Muscle of leg (tissue), 11 donors: ENCODE data around the gene ZFC3H1. TPM values are rescaled to one million over a fixed set of nuclear protein-coding genes. Genes with fewer than 3 reads are reported as not detected.
"Not testable (repeated sequence)": the region's sequence is repeated elsewhere in the genome, so short reads cannot be mapped to it uniquely, and the experiment has no call there.

Source experiments
- DNase-seq: peaks from one replicate; pipeline ENCODE4 v3.0.0; 2013
- H3K27ac ChIP-seq: one replicate; pipeline ENCODE4 v1.5.1; 2013; ENCODE audit warnings: mild to moderate bottlenecking, low read length, control low read depth
- H3K27me3 ChIP-seq: one replicate; pipeline ENCODE4 v1.6.1; 2013; ENCODE audit warnings: low read length; ENCODE audit not compliant: control insufficient read depth, insufficient read depth
- H3K36me3 ChIP-seq: one replicate; pipeline ENCODE4 v1.6.1; 2013; ENCODE audit warnings: low read length; ENCODE audit not compliant: control insufficient read depth, insufficient read depth
- H3K4me1 ChIP-seq: one replicate; pipeline ENCODE4 v1.6.1; 2013; ENCODE audit warnings: low read length; ENCODE audit not compliant: control insufficient read depth, insufficient read depth
- H3K4me3 ChIP-seq: one replicate; pipeline ENCODE4 v1.5.1; 2013; ENCODE audit warnings: low read length, control low read depth
- H3K9me3 ChIP-seq: replicated peaks from 2 replicates; pipeline ENCODE4 v1.6.1; 2013; ENCODE audit warnings: low read depth, low read length; ENCODE audit not compliant: control insufficient read depth
- WGBS: methylation state at CpG from one replicate; pipeline ENCODE4 v1.1.5; 2013; ENCODE audit warnings: missing lambda C conversion rate; ENCODE audit not compliant: insufficient coverage; 5-methylcytosine and 5-hydroxymethylcytosine counted together
- polyA plus RNA-seq, 8 donors: library from polyadenylated mRNA; unstranded; fragments of 120-200 nt; gene quantifications; one replicate each; pipeline versions ENCODE4 v1.2.1 to v1.2.3, GENCODE V29; 2013; ENCODE audit warnings: inconsistent platforms in 1 of 8, low replicate concordance in 1 of 8; ENCODE audit not compliant: insufficient read length in 8 of 8, insufficient read depth in 1 of 8
- total RNA-seq: library from RNA; stranded (reverse); fragments of 120-200 nt; gene quantifications from one replicate; pipeline ENCODE4 v1.2.4, GENCODE V29; 2013

The ZFC3H1 gene
- total and polyA plus RNA-seq, 9 donors = 25.5 to 44.3 (median 32.7) TPM

DNA sequence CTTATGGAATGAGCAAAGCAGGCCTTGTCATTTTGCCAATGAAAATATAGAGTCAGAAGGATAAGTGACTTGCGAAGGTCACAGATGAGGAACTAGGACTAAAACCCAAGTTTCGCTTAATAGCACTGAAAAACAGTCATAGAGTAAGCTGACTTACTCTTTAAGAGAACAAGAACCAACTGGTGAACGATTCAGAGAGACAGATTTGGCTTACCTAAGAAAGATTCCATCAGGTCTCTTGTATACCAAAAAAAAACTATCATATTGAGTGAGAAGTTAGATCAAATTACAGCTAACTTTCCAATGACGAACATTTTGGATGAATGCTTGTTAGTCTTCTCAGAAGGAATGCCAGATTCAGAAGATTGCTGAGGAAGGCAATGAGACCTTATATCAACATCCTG, 74.2 kb downstream of the ZFC3H1 start:
- Histone ChIP-seq H3K27ac (no peak overlapping the region), H3K4me1 (no peaks in the 10 kb centered on the region), H3K4me3 (no peak overlapping the region), H3K9me3 (no peaks in the 10 kb centered on the region), H3K36me3 (no peaks in the 10 kb centered on the region), H3K27me3 (no peaks in the 10 kb centered on the region)
- WGBS = 100% methylated on average over 1 of the region's 4 CpGs
- DNase-seq = peak; percentile 15

DNA sequence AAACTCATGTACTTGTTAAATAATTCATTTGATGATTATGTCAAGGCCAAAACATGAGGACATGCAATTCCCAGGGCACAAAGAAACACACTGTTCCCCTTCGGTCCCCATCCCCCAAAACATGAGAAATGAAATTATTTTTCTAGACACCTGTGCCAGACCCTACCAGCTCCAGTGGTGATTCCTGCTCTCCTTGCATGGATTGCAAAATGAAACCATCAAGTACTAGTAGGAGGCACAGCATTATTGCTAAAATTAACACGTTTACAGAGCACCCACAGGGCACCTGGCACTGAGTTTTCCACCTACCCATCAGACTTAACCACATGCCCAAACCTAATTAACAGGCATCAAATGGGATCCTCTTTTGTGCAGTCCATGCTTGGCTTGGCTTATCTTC, 76.6 kb downstream of the ZFC3H1 start:
- no peak overlapping the region for H3K4me3 ChIP-seq

DNA sequence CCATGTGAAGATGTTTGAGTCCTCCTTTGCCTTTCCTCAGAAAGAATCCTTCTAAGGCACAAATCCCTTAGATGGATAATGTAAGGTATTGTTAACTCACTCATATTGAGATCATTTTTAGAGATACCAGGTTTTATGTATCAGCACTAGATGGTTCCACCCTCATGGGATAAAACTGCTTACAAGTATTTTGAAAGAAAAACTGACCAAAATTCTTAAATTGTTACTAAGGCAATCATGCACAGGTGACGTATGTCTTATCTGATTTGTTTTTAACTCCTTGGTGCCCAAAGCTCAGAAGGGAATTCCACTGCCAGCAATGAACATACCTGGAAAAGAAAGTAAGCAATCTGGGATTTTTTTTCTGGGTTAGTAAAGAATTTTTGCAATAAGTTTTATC, 78.4 kb downstream of the ZFC3H1 start:
- Histone ChIP-seq H3K27ac (no peak overlapping the region), H3K4me1 (no peaks in the 10 kb centered on the region), H3K27me3 (peaks cover 8% of the 10 kb centered on the region), H3K9me3 (no peaks in the 10 kb centered on the region), H3K4me3 (no peak overlapping the region), H3K36me3 (no peaks in the 10 kb centered on the region)
- DNase-seq = no peak
- 80% methylated on average over 1 of the region's 1 CpG for WGBS

More for the DNA sequence above, 76.6 kb downstream of the ZFC3H1 start:
- H3K27ac ChIP-seq = no peak overlapping the region
- no peak for DNase-seq
- H3K9me3 ChIP-seq = no peaks in the 10 kb centered on the region
- peaks cover 7% of the 10 kb centered on the region for H3K27me3 ChIP-seq
- H3K36me3 ChIP-seq = no peaks in the 10 kb centered on the region
- no peaks in the 10 kb centered on the region for H3K4me1 ChIP-seq
- WGBS = 82% methylated on average over 1 of the region's 2 CpGs

DNA sequence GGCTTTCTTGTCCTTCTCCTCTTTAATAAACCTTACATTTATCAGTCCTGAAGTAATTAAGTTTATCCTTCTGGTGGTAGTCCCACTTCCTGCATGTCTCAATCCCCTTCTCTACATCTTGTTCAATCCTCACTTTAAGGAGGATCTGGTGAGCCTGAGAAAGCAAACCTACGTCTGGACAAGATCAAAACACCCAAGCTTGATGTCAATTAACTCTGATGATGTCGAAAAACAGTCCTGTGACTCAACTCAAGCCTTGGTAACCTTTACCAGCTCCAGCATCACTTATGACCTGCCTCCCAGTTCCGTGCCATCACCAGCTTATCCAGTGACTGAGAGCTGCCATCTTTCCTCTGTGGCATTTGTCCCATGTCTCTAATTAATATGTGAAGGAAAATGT, 79.3 kb downstream of the ZFC3H1 start:
- WGBS = 67% methylated on average over 2 of the region's 3 CpGs
- DNase-seq = no peak
- Histone ChIP-seq H3K27ac (no peak overlapping the region), H3K4me3 (no peak overlapping the region), H3K36me3 (no peaks in the 10 kb centered on the region), H3K9me3 (no peaks in the 10 kb centered on the region), H3K27me3 (peaks cover 8% of the 10 kb centered on the region), H3K4me1 (no peaks in the 10 kb centered on the region)

DNA sequence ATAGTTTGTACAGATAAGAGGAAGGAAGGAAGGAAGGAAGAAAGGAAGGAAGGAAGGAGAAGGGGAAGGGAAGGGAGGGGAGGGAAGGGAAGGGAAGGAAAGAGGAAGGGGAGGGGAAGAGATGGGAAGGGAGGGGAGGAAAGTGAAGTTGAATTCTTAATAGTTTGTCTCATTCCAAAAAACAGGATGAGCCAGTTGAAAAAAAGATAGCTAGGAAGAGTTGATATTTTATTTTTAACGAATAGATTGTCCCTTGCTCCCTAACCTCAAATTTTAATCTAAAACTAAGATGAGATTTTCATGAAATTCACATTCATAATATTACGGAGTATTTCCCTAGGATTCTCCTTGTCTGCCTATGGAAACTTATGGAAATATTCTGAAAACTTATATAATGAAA, 80.7 kb downstream of the ZFC3H1 start:
- Histone ChIP-seq H3K4me3 (no peak overlapping the region), H3K27ac (no peak overlapping the region), H3K9me3 (no peaks in the 10 kb centered on the region), H3K36me3 (no peaks in the 10 kb centered on the region), H3K27me3 (peaks cover 11% of the 10 kb centered on the region), H3K4me1 (no peaks in the 10 kb centered on the region)
- no CpG with 5 or more reads among the region's 2 CpGs for WGBS
- no peak for DNase-seq

DNA sequence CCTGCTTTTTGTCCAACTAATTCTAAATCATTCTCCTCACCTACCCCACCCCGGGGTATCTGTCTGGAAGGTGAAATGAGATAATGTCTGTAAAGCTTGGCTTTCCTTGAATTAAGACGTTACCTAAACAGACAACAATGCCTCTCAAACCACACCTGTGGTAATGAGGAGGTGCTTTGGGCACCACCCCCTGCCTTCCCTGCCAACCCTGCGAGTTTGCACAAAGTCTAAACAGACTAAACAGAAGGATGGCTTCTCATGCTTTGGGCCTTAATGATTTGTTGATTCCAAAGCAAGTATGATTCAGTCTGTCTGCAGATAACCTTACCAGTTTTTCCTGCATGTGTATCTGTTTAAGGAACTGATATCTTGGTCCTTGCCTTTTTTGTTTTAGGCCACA, 82.4 kb downstream of the ZFC3H1 start:
- Histone ChIP-seq H3K9me3 (no peaks in the 10 kb centered on the region), H3K36me3 (no peaks in the 10 kb centered on the region), H3K27me3 (peaks cover 12% of the 10 kb centered on the region), H3K27ac (no peak overlapping the region), H3K4me1 (peaks cover 2% of the 10 kb centered on the region), H3K4me3 (no peak overlapping the region)
- no peak for DNase-seq
- no CpG with 5 or more reads among the region's 3 CpGs for WGBS

DNA sequence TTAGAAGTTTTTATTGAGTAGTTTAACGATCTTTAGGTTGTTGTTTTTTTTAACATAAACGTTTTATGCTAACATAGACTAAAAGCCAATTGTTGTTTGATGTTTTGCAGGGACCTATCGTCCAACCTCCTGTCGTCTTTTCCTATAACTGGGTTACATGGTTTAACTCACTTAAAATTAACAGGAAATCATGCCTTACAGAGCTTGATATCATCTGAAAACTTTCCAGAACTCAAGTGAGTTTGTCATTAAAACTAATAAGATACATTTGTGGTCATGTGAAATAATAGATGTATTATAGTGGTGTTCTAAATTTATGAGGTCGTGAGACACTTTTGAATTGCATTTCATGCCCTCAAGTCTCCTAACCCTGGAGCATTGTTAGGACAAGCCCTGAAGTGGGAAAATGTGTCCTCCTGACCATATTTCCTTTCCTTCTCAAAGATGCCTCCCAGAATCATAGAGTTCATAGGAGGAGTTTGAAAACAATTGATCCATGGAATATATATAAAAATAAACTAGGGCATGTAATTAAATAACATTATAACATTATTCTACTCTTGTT, 84.9 kb downstream of the ZFC3H1 start:
- no peaks in the 10 kb centered on the region for H3K9me3 ChIP-seq
- no peak for DNase-seq
- no peaks in the 10 kb centered on the region for H3K36me3 ChIP-seq
- peaks cover 2% of the 10 kb centered on the region for H3K4me1 ChIP-seq
- WGBS = no CpG with 5 or more reads among the region's 5 CpGs
- H3K27ac ChIP-seq = no peak overlapping the region
- no peak overlapping the region for H3K4me3 ChIP-seq
- peaks cover 15% of the 10 kb centered on the region for H3K27me3 ChIP-seq

DNA sequence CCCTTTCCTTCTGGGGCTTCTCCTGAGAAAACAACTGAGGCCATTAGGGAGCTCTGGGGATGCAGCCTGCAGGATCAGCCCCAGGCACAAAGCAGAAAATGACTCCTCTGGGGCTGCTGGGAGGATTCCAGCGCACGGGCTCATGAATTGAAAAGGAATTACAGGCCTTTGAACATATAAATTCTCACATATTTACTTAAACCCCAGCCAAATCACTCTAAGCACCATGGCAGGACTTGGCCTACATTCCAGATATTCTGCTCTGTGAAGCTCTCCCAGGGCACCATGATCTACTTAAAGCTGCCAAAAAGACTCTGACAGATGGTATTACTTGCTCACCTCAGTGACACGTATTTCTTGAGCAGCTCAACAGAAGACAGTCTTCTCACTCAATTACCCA, 87.2 kb downstream of the ZFC3H1 start:
- DNase-seq = peak; percentile 50

DNA sequence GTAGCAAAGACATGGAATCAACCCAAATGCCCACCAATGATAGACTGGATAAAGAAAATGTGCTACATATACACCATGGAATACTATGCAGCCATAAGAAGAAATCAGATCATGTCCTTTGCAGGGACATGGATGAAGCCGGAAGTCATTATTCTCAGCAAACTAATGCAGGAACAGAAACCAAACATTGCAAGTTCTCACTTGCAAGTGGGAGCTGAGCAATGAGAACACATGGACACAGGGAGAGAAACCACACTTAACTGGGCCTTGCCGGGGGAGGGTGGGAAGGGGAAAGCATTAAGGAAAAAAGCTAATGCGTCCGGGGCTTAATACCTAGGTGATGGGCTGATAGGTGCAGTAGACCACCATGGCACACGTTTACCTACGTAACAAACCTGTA, 93.8 kb downstream of the ZFC3H1 start:
- DNase-seq, H3K27me3 ChIP-seq, H3K4me1 ChIP-seq, H3K9me3 ChIP-seq, H3K4me3 ChIP-seq, H3K27ac ChIP-seq, H3K36me3 ChIP-seq: not testable (repeated sequence)
- 100% methylated on average over 1 of the region's 6 CpGs for WGBS

More for the DNA sequence above, 87.2 kb downstream of the ZFC3H1 start:
- Histone ChIP-seq H3K4me1 (peaks cover 2% of the 10 kb centered on the region), H3K36me3 (no peaks in the 10 kb centered on the region), H3K27ac (no peak overlapping the region), H3K4me3 (no peak overlapping the region), H3K27me3 (peaks cover 11% of the 10 kb centered on the region), H3K9me3 (no peaks in the 10 kb centered on the region)
- WGBS = 21% methylated on average over 3 of the region's 3 CpGs

DNA sequence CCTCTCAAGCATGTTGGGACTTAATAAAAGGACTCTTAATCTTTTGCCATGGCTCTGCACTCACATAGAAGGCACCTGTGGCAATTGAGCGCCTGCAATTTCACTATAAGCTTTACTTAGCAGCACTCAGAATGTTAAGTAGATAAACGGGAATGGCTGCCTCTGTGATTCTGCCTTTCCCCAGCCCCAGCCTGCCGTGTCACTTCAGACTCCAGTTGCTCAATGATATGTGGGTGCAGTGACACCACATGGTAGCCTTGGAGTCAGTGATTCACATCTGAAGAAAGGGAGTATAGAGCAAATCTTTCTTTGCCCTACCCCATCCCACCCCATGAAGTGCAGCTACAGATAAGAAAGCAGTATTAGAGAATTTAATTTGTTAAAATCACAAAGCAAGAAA, 96.1 kb downstream of the ZFC3H1 start:
- WGBS = no CpG with 5 or more reads among the region's 3 CpGs
- no peaks in the 10 kb centered on the region for H3K4me1 ChIP-seq
- H3K36me3 ChIP-seq = no peaks in the 10 kb centered on the region

DNA sequence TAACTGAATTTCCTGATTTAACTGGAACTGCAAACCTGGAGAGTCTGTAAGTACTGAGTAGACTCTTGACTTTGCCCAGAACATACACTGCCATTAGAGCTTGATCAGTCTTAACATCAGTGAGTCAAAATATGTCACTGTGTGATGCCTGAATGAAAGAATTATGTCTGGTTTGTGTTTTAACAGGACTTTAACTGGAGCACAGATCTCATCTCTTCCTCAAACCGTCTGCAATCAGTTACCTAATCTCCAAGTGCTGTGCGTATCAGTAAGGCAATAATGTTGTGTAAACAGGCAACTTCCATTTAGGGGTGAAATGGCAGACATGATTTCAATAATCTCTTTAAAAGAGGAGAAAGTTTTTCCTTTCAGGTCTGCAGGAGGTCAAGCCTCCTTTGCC, 97.0 kb downstream of the ZFC3H1 start:
- Histone ChIP-seq H3K36me3 (no peaks in the 10 kb centered on the region), H3K27ac (no peak overlapping the region), H3K9me3 (no peaks in the 10 kb centered on the region), H3K4me1 (no peaks in the 10 kb centered on the region), H3K4me3 (no peak overlapping the region), H3K27me3 (no peaks in the 10 kb centered on the region)
- no peak for DNase-seq
- no CpG with 5 or more reads among the region's 2 CpGs for WGBS

More for the DNA sequence above, 96.1 kb downstream of the ZFC3H1 start:
- Histone ChIP-seq H3K27me3 (peaks cover 4% of the 10 kb centered on the region), H3K27ac (no peak overlapping the region), H3K4me3 (no peak overlapping the region), H3K9me3 (no peaks in the 10 kb centered on the region)
- no peak for DNase-seq
